Panc1 (cell line): ENCODE results near the gene GABARAP. TPM values are rescaled to one million over a fixed set of nuclear protein-coding genes. Genes with fewer than 3 reads are reported as not detected.
A peak's percentile ranks its signal among the peaks of the same experiment; 100 is the strongest.

Source experiments
- ATAC-seq: fragments of 200-7000 bp; cut with Tn5 transposase; 2 replicates; pipeline ENCODE4 v1.9.1; 2020; ENCODE audit warnings: mild to moderate bottlenecking, moderate library complexity
- BruUV-seq: library from RNA; stranded (reverse); fragments of 400-500 nt; replicated peaks from 2 replicates; lab custom pipeline; 2021; lab: Mats Ljungman, UMichigan
- CTCF ChIA-PET: fragments of 300-600 bp; sonication (Branson Sonifier 250); formaldehyde crosslinking; loops from one replicate; lab custom pipeline; 2022; ENCODE audit warnings: antibody characterized with exemption; lab: Charles Lee
- POLR2A ChIA-PET: fragments of 300-600 bp; sonication (Branson Sonifier 250); formaldehyde crosslinking; loops from one replicate; lab custom pipeline; 2022; ENCODE audit warnings: antibody characterized with exemption; lab: Charles Lee
- DNase-seq: peaks from one replicate; pipeline ENCODE4 v3.0.0-alpha.2; 2010; ENCODE audit warnings: low read depth, low spot score
- H3K27ac ChIP-seq: 2 replicates; pipeline ENCODE4 v1.5.1; 2011; ENCODE audit warnings: mild to moderate bottlenecking, low read length, inconsistent platforms
- H3K27me3 ChIP-seq: fragments of 200-500 bp; sonication (Bioruptor generic); 2 replicates; pipeline ENCODE4 v1.6.0; 2014; ENCODE audit warnings: low read length, inconsistent platforms; ENCODE audit not compliant: control insufficient read depth, insufficient read depth
- H3K36me3 ChIP-seq: fragments of 200-500 bp; sonication (Bioruptor generic); 2 replicates; pipeline ENCODE4 v1.5.1; 2014; ENCODE audit warnings: inconsistent platforms, mild to moderate bottlenecking, low read length, moderate library complexity; ENCODE audit not compliant: control insufficient read depth, insufficient read depth
- H3K4me1 ChIP-seq: 2 replicates; pipeline ENCODE4 v1.5.1; 2011; ENCODE audit warnings: inconsistent platforms, mild to moderate bottlenecking, low read length, moderate library complexity; ENCODE audit not compliant: control insufficient read depth, insufficient read depth
- H3K4me3 ChIP-seq, 2 experiments: 2 replicates each; pipeline ENCODE4 v1.5.1; 2011 to 2012; ENCODE audit warnings: low read depth in 2 of 2, low read length in 2 of 2, mild to moderate bottlenecking in 2 of 2, inconsistent platforms in 1 of 2, moderate library complexity in 1 of 2
- H3K9me3 ChIP-seq: fragments of 200-500 bp; sonication (Bioruptor generic); 2 replicates; pipeline ENCODE4 v1.5.1; 2014; ENCODE audit warnings: low read depth, mild to moderate bottlenecking, inconsistent platforms, low read length, moderate library complexity; ENCODE audit not compliant: control insufficient read depth, insufficient read depth
- POLR2AphosphoS5 ChIP-seq: IDR thresholded peaks from 2 replicates; pipeline ENCODE4 v1.6.1; 2012; ENCODE audit warnings: mild to moderate bottlenecking, low read depth, low read length, moderate library complexity
- SIN3A ChIP-seq: IDR thresholded peaks from 2 replicates; pipeline ENCODE4 v1.6.1; 2012; ENCODE audit warnings: low read depth, mild to moderate bottlenecking, low read length, moderate library complexity, borderline replicate concordance; ENCODE audit not compliant: insufficient read depth
- TCF7L2 ChIP-seq: IDR thresholded peaks from 2 replicates; pipeline ENCODE4 v1.6.1; 2011; ENCODE audit warnings: mild to moderate bottlenecking, low read depth, low read length, inconsistent platforms
- in situ Hi-C: cut with HindIII; loops from 2 replicates; pipeline ENCODE4 v1.10.0; 2016; ENCODE audit warnings: low sequenced_read_pairs, low pct_unique_long_range_greater_than_20kb
- intact Hi-C: fragments of 100-400 bp; cut with micrococcal nuclease; formaldehyde crosslinking; loops from one replicate; pipeline ENCODE4 v1.10.0; 2022; ENCODE audit not compliant: unreplicated experiment
- total RNA-seq: library from RNA; stranded (reverse); gene quantifications from one replicate; pipeline ENCODE4 v1.2.1, GENCODE V29; 2021; ENCODE audit not compliant: unreplicated experiment
- TF ChIP-seq, protein P1 (sequence below): fragments of 450-650 bp; IDR thresholded peaks from 2 replicates; pipeline ENCODE4 v1.5.1; 2017; ENCODE audit warnings: mild to moderate bottlenecking
- TF ChIP-seq, protein P2 (sequence below), 2 experiments: IDR thresholded peaks; 2 replicates each; pipeline ENCODE4 v1.6.1; 2011 to 2012; ENCODE audit warnings: low read depth in 2 of 2, control low read depth in 1 of 2, low read length in 1 of 2, mild to moderate bottlenecking in 1 of 2, moderate library complexity in 1 of 2; ENCODE audit not compliant: insufficient read depth in 1 of 2

GABARAP gene
- total RNA-seq, 1 experiment from 2014 or later, result 289 TPM

DNA sequence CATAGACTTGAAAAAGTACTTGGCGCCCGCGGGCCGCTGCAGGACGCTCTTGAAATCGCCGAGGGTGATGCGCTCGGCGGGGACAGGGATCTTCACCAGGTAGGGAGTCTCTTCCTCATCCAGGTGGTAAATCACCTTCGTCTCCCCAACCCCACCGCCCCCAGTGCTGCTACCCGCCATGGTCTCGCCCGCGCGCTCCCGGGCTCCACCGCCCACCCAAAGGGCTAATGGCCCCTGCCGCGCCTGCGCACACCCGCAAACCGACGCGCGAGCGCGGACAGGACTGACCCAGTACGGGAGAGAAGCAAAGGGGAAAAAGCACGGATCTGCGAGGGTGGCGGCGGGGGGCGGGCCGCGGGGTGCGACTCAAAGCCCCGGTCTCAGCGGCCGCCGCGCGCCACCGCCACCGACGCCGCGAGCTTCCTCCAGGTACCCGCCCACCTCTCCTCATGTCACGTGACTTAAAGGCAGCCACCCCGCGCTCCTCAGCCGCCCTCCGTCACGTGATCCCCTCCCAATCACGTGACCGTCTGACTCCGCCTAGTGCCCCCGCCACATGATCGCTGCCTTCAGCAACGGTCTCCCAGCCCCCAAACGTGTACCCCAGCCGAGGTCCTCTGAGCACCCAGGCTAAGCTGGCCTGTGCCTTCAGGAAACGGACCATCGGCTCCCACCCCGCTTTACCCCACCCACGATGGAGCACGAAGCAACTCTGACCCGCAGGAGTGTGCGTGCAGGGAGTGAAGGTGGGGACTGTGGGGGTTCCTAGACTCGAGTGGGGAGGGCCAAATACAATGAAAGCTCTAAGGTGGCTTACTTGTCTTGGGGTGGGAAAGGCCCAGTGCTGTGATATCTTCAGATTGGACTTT, 7.9 kb downstream of the GABARAP start, which contains the start of gene DVL2:
DVL2 (minus strand) TSS at position 435 of the 869 bp plus-strand sequence; CDS start at position 180, 255 bp downstream.
- TF ChIP-seq, protein P1, sequence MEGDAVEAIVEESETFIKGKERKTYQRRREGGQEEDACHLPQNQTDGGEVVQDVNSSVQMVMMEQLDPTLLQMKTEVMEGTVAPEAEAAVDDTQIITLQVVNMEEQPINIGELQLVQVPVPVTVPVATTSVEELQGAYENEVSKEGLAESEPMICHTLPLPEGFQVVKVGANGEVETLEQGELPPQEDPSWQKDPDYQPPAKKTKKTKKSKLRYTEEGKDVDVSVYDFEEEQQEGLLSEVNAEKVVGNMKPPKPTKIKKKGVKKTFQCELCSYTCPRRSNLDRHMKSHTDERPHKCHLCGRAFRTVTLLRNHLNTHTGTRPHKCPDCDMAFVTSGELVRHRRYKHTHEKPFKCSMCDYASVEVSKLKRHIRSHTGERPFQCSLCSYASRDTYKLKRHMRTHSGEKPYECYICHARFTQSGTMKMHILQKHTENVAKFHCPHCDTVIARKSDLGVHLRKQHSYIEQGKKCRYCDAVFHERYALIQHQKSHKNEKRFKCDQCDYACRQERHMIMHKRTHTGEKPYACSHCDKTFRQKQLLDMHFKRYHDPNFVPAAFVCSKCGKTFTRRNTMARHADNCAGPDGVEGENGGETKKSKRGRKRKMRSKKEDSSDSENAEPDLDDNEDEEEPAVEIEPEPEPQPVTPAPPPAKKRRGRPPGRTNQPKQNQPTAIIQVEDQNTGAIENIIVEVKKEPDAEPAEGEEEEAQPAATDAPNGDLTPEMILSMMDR, result no peak
- TF ChIP-seq, protein P2, sequence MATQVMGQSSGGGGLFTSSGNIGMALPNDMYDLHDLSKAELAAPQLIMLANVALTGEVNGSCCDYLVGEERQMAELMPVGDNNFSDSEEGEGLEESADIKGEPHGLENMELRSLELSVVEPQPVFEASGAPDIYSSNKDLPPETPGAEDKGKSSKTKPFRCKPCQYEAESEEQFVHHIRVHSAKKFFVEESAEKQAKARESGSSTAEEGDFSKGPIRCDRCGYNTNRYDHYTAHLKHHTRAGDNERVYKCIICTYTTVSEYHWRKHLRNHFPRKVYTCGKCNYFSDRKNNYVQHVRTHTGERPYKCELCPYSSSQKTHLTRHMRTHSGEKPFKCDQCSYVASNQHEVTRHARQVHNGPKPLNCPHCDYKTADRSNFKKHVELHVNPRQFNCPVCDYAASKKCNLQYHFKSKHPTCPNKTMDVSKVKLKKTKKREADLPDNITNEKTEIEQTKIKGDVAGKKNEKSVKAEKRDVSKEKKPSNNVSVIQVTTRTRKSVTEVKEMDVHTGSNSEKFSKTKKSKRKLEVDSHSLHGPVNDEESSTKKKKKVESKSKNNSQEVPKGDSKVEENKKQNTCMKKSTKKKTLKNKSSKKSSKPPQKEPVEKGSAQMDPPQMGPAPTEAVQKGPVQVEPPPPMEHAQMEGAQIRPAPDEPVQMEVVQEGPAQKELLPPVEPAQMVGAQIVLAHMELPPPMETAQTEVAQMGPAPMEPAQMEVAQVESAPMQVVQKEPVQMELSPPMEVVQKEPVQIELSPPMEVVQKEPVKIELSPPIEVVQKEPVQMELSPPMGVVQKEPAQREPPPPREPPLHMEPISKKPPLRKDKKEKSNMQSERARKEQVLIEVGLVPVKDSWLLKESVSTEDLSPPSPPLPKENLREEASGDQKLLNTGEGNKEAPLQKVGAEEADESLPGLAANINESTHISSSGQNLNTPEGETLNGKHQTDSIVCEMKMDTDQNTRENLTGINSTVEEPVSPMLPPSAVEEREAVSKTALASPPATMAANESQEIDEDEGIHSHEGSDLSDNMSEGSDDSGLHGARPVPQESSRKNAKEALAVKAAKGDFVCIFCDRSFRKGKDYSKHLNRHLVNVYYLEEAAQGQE (IDR thresholded peaks at IDR 0.05; ENCODE audit: insufficient read depth in 1 of 2, low read depth in 2 of 2, low read length in 1 of 2), result 0 out of 4 replicates have a peak, but pooled peaks of 1 of the 2 experiments have one; percentile 66
- TF ChIP-seq SIN3A, result peak; percentile 97
- TF ChIP-seq TCF7L2, result peak; percentile 80; the same call in 1 of the 2 replicates
- peak; percentile 99 for TF ChIP-seq POLR2AphosphoS5

GRCh38 chr17:7233701-7234082, 8.6 kb downstream of the GABARAP start:
- peak overlapping the region; percentile 87 to 92 for H3K4me3 ChIP-seq
- no peaks in the 10 kb centered on the region for H3K27me3 ChIP-seq
- TF ChIP-seq POLR2AphosphoS5 (no peak), SIN3A (no peak), TCF7L2 (no peak)
- TF ChIP-seq, protein P1, result no peak
- TF ChIP-seq, protein P2 (IDR thresholded peaks at IDR 0.05; ENCODE audit: insufficient read depth in 1 of 2, low read depth in 2 of 2, low read length in 1 of 2), result no peak
- peaks cover 38% of the 10 kb centered on the region for H3K4me1 ChIP-seq
- DNase-seq, result no peak
- CTCF ChIA-PET, result no interaction called here
- in situ Hi-C loops, result no loop called here
- peak overlapping the region; percentile 99 for H3K27ac ChIP-seq
- intact Hi-C loops, result no loop called here
- POLR2A ChIA-PET, result no interaction called here
- no peaks in the 10 kb centered on the region for H3K9me3 ChIP-seq
- ATAC-seq, result peak; percentile 8
- BruUV-seq, result no TSS peak
- peaks cover 5% of the 10 kb centered on the region for H3K36me3 ChIP-seq

More for the DNA sequence above, 7.9 kb downstream of the GABARAP start, which contains the start of gene DVL2:
- Histone ChIP-seq H3K4me1 (peaks cover 38% of the 10 kb centered on the region), H3K4me3 (peak within 1 kb of the TSS; percentile 87 to 92), H3K27ac (peak within 1 kb of the TSS; percentile 99), H3K36me3 (peaks cover 7% of the 10 kb centered on the region), H3K27me3 (no peaks in the 10 kb centered on the region), H3K9me3 (no peaks in the 10 kb centered on the region)
- in situ Hi-C loops, result no loop called here
- DNase-seq (no peak), ATAC-seq (peak; percentile 69)
- ChIA-PET CTCF (no interaction called here), POLR2A (interaction anchor here (0.6 kb wide), 1 partner anchor 61 kb away, joined by 5 read pairs; no protein-coding TSS in a partner anchor)
- BruUV-seq, result no TSS peak
- intact Hi-C loops, result no loop called here
